Testis (tissue), 2 donors: ENCODE measurements around the gene BNC2.

ENCODE experiments used
- CTCF ChIP-seq, 3 experiments: fragments of 450-650 bp in 2 of 3; fragments of 200-600 bp in 1 of 3; sonication (generic) in 1 of 3; IDR thresholded peaks; one replicate each; pipeline ENCODE4 v1.5.1; 2016 to 2019; ENCODE audit warnings: antibody characterized with exemption in 3 of 3, mild to moderate bottlenecking in 2 of 3, moderate library complexity in 1 of 3
- POLR2A ChIP-seq: fragments of 450-650 bp; IDR thresholded peaks from one replicate; pipeline ENCODE4 v1.6.1; 2017; ENCODE audit warnings: antibody characterized with exemption, mild to moderate bottlenecking, moderate library complexity

GRCh38 chr9:16455842-16456241 lies 414.6 kb downstream of the BNC2 start:
- TF ChIP-seq POLR2A (no peak), CTCF (IDR thresholded peaks at IDR 0.05) (no peak)
